ENCODE measurements around the gene ANKH. TPM values are rescaled to one million over a fixed set of nuclear protein-coding genes. Genes with fewer than 3 reads are reported as not detected.

ANKH gene
- polyA plus RNA-seq, 1 donor (not counting 4 experiments of a cell fraction or from before 2014, with no cell fraction given) = 13.8 TPM

DNA sequence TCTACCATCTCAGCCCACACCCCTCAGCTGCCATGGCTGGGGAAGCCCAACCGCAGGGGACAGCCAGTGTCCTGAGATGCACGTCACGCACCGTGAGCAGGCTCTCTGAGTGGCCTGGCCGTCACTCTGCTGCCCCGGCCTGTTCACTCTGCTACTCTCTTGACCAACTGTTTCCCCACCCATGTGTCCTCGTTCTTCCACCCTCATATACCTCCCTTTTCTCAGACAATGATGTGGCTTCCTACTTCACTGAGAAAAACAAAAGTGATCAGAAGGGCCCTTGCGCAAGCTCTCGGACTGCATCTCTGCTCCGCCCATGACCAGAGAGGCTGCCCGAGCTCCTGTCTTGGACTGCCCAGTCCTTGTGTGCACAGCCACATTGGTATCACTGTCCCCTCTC is 159.4 kb downstream of the ANKH start:
- no peaks in the 10 kb centered on the region for H4K20me1 ChIP-seq (ENCODE audit: control insufficient read depth, extremely low read depth, insufficient read depth, low read length)
- no peak for FAIRE-seq
- peaks cover 21% of the 10 kb centered on the region in 2 experiments for H3K36me3 ChIP-seq (ENCODE audit: control insufficient read depth in 2 of 2, extremely low read depth in 1 of 2, insufficient read depth in 2 of 2, low read length in 2 of 2)
- no peaks in the 10 kb centered on the region for H3K9me3 ChIP-seq (ENCODE audit: control insufficient read depth, low read depth, low read length)
- TF ChIP-seq, protein P1, sequence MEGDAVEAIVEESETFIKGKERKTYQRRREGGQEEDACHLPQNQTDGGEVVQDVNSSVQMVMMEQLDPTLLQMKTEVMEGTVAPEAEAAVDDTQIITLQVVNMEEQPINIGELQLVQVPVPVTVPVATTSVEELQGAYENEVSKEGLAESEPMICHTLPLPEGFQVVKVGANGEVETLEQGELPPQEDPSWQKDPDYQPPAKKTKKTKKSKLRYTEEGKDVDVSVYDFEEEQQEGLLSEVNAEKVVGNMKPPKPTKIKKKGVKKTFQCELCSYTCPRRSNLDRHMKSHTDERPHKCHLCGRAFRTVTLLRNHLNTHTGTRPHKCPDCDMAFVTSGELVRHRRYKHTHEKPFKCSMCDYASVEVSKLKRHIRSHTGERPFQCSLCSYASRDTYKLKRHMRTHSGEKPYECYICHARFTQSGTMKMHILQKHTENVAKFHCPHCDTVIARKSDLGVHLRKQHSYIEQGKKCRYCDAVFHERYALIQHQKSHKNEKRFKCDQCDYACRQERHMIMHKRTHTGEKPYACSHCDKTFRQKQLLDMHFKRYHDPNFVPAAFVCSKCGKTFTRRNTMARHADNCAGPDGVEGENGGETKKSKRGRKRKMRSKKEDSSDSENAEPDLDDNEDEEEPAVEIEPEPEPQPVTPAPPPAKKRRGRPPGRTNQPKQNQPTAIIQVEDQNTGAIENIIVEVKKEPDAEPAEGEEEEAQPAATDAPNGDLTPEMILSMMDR (optimal IDR thresholded peaks at IDR 0.05 in 1 of 3, IDR thresholded peaks at IDR 0.05 in 1 of 3, conservative IDR thresholded peaks at IDR 0.05 in 1 of 3; ENCODE audit: extremely low read depth in 1 of 3, insufficient read depth in 2 of 3, low read length in 3 of 3) = no peak
- TF ChIP-seq EZH2 (IDR thresholded peaks at IDR 0.05; ENCODE audit: low read length) = no peak
- DNase-seq (ENCODE audit: low read depth, low spot score) = no peak
- no peak overlapping the region for H2AFZ ChIP-seq (ENCODE audit: control insufficient read depth, low read length)
- dilution Hi-C loops (cut with MboI; ENCODE audit: extremely low pct_ligation_motif_present, low sequenced_read_pairs) = no loop called here
- H3K4me1 ChIP-seq (ENCODE audit: control insufficient read depth, extremely low read depth, insufficient read depth, low read length) = no peaks in the 10 kb centered on the region
- H3K79me2 ChIP-seq (ENCODE audit: control insufficient read depth, insufficient read depth, low read length) = no peaks in the 10 kb centered on the region
- no peak overlapping the region for H3K4me3 ChIP-seq (ENCODE audit: control insufficient read depth in 2 of 3, extremely low read depth in 1 of 3, insufficient read depth in 2 of 3, low read depth in 1 of 3, low read length in 3 of 3)
- H3K4me2 ChIP-seq (ENCODE audit: control insufficient read depth, extremely low read depth, insufficient read depth, low read depth, low read length) = no peak overlapping the region
- no peaks in the 10 kb centered on the region for H3K9me1 ChIP-seq (ENCODE audit: control insufficient read depth, extremely low read depth, insufficient read depth, low read length)
- no peaks in the 10 kb centered on the region for H3K27me3 ChIP-seq (ENCODE audit: control insufficient read depth, extremely low read depth, insufficient read depth, low read length)
- H3K27ac ChIP-seq (ENCODE audit: control insufficient read depth, insufficient read depth, low read length) = no peak overlapping the region
- H3K9ac ChIP-seq (ENCODE audit: control insufficient read depth, extremely low read depth, insufficient read depth, low read length) = no peak overlapping the region

DNA sequence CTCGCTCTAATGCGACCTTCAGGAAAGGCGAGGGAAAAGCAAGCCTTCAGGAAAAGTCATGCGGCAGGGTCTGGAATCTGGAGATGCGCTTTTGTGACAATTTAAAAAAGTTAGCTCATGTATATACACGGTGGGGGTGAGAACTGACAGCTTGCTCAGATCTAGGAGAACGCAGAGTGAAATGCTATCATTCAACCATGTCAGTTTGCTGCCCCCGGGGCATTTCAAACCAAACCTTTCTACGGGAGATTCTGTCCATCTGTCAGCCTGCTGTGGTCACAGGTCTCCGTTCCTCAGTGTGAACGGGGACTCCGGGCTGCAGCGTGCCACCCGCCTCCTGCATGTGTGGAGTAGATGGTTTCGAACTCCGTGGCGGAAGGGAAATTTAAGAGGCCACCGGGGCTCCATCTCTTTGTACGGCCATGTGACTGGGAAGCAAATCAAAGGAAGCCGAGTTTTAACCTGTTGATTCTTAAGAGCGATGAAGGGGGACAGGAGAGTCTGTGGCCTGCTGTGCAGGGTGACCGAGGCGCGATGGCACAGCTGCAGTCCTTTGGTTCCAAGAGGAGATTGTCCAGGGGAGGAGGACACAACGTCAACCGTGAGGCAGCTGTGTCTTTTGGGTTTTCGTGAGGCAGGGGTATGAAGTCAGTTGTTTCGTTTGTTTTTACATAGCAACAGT is 161.1 kb downstream of the ANKH start:
- H4K20me1 ChIP-seq (ENCODE audit: control insufficient read depth, extremely low read depth, insufficient read depth, low read length) = no peaks in the 10 kb centered on the region
- dilution Hi-C loops (cut with MboI; ENCODE audit: extremely low pct_ligation_motif_present, low sequenced_read_pairs) = no loop called here
- H3K27me3 ChIP-seq (ENCODE audit: control insufficient read depth, extremely low read depth, insufficient read depth, low read length) = no peaks in the 10 kb centered on the region
- DNase-seq (ENCODE audit: low read depth, low spot score) (no peak), FAIRE-seq (no peak)
- no peak overlapping the region for H3K4me3 ChIP-seq (ENCODE audit: control insufficient read depth in 2 of 3, extremely low read depth in 1 of 3, insufficient read depth in 2 of 3, low read depth in 1 of 3, low read length in 3 of 3)
- H3K9me1 ChIP-seq (ENCODE audit: control insufficient read depth, extremely low read depth, insufficient read depth, low read length) = no peaks in the 10 kb centered on the region
- peaks cover 19 to 28% of the 10 kb centered on the region in 2 experiments for H3K36me3 ChIP-seq (ENCODE audit: control insufficient read depth in 2 of 2, extremely low read depth in 1 of 2, insufficient read depth in 2 of 2, low read length in 2 of 2)
- H3K79me2 ChIP-seq (ENCODE audit: control insufficient read depth, insufficient read depth, low read length) = no peaks in the 10 kb centered on the region
- TF ChIP-seq, protein P1 (optimal IDR thresholded peaks at IDR 0.05 in 1 of 3, IDR thresholded peaks at IDR 0.05 in 1 of 3, conservative IDR thresholded peaks at IDR 0.05 in 1 of 3; ENCODE audit: extremely low read depth in 1 of 3, insufficient read depth in 2 of 3, low read length in 3 of 3) = no peak
- no peak for TF ChIP-seq EZH2 (IDR thresholded peaks at IDR 0.05; ENCODE audit: low read length)
- H3K4me1 ChIP-seq (ENCODE audit: control insufficient read depth, extremely low read depth, insufficient read depth, low read length) = peaks cover 9% of the 10 kb centered on the region
- H3K27ac ChIP-seq (ENCODE audit: control insufficient read depth, insufficient read depth, low read length) = no peak overlapping the region
- H3K4me2 ChIP-seq (ENCODE audit: control insufficient read depth, extremely low read depth, insufficient read depth, low read depth, low read length) = no peak overlapping the region
- no peak overlapping the region for H2AFZ ChIP-seq (ENCODE audit: control insufficient read depth, low read length)
- H3K9ac ChIP-seq (ENCODE audit: control insufficient read depth, extremely low read depth, insufficient read depth, low read length) = no peak overlapping the region
- H3K9me3 ChIP-seq (ENCODE audit: control insufficient read depth, low read depth, low read length) = no peaks in the 10 kb centered on the region
